K562 (cell line): ENCODE measurements around the gene STRN3. TPM values are rescaled to one million over a fixed set of nuclear protein-coding genes. Genes with fewer than 3 reads are reported as not detected.

Experiments used
- ATAC-seq: fragments of 200-7000 bp; cut with Tn5 transposase; 3 replicates; pipeline ENCODE4 v1.9.1; 2020; ENCODE audit warnings: moderate library complexity
- BruUV-seq: library from RNA; stranded (reverse); fragments of 400-500 nt; replicated peaks from 2 replicates; lab custom pipeline; 2021; lab: Mats Ljungman, UMichigan
- CTCF ChIA-PET: fragments of 300-600 bp; formaldehyde crosslinking; extraction: SDS; loops from one replicate; lab custom pipeline; 2021; ENCODE audit warnings: low intra/inter-chr PET ratio; lab: Yijun Ruan, JAX
- POLR2A ChIA-PET: fragments of 300-600, 350-650 bp; sonication (Branson Sonifier 250); formaldehyde crosslinking; extraction: SDS; loops from one replicate; lab custom pipeline; 2021; ENCODE audit warnings: antibody characterized with exemption, inconsistent platforms; lab: Yijun Ruan, JAX
- DNase-seq, 4 experiments: peaks; one replicate each; pipeline versions ENCODE4 v3.0.0 to v3.0.0-alpha.2; 2011 to 2018; ENCODE audit warnings: low spot score in 3 of 4, mixed read lengths in 3 of 4; ENCODE audit errors: extremely low read depth in 1 of 4
- FAIRE-seq: peaks from 2 replicates; lab custom pipeline; 2011; peaks lifted over from hg19 to GRCh38; lab: Jason Lieb, UNC
- H2AFZ ChIP-seq: 2 replicates; pipeline ENCODE4 v1.6.0; 2011; ENCODE audit warnings: low read depth, low read length, control low read depth, inconsistent platforms
- H3K27ac ChIP-seq: fragments of 200-600 bp; 3 replicates; pipeline ENCODE4 v1.8.0; 2011; ENCODE audit warnings: low read depth, mild to moderate bottlenecking, control low read depth, inconsistent platforms, low read length, moderate library complexity, mixed read lengths; ENCODE audit errors: extremely low read depth
- H3K27me3 ChIP-seq, 2 experiments: fragments of 300-600 bp in 1 of 2; 2 replicates in 1 of 2; 3 replicates in 1 of 2; pipeline versions ENCODE4 v1.6.0 to v1.8.0; 2011; ENCODE audit warnings: inconsistent platforms in 2 of 2, low read length in 2 of 2, mild to moderate bottlenecking in 1 of 2, mixed read lengths in 1 of 2, moderate library complexity in 1 of 2; ENCODE audit not compliant: control insufficient read depth in 2 of 2, insufficient read depth in 2 of 2
- H3K36me3 ChIP-seq: fragments of 300-600 bp; 3 replicates; pipeline ENCODE4 v1.8.0; 2011; ENCODE audit warnings: mild to moderate bottlenecking, low read length, inconsistent platforms; ENCODE audit not compliant: control insufficient read depth, insufficient read depth
- H3K4me1 ChIP-seq, 2 experiments: fragments of 200-600 bp in 1 of 2; replicated peaks in 1 of 2; 2 replicates in 1 of 2; 3 replicates in 1 of 2; pipeline versions ENCODE4 v1.5.1 to v1.8.0; 2011; ENCODE audit warnings: inconsistent platforms in 2 of 2, low read length in 2 of 2, mild to moderate bottlenecking in 1 of 2, mixed read lengths in 1 of 2, moderate library complexity in 1 of 2; ENCODE audit not compliant: control insufficient read depth in 2 of 2, insufficient read depth in 2 of 2
- H3K4me2 ChIP-seq: 2 replicates; pipeline ENCODE4 v1.6.1; 2011; ENCODE audit warnings: low read length, control low read depth, inconsistent platforms, mixed read lengths; ENCODE audit not compliant: insufficient read depth
- H3K4me3 ChIP-seq: fragments of 200-600 bp; sonication (generic), shearing (Covaris generic); 2 replicates; pipeline ENCODE4 v1.5.1; 2016; ENCODE audit warnings: control low read depth, inconsistent platforms
- H3K79me2 ChIP-seq: fragments of 200-600 bp; 3 replicates; pipeline ENCODE4 v1.8.0; 2011; ENCODE audit warnings: low read length, inconsistent platforms; ENCODE audit not compliant: control insufficient read depth, insufficient read depth
- H3K9ac ChIP-seq, 2 experiments: 2 replicates each; pipeline versions ENCODE4 v1.6.0 to v1.6.1; 2011; ENCODE audit warnings: low read depth in 2 of 2, low read length in 2 of 2, control low read depth in 1 of 2, inconsistent platforms in 1 of 2, mild to moderate bottlenecking in 1 of 2, mixed read lengths in 1 of 2; ENCODE audit not compliant: insufficient read depth in 1 of 2
- H3K9me1 ChIP-seq: one replicate; pipeline ENCODE4 v1.6.0; 2011; ENCODE audit warnings: inconsistent platforms, mild to moderate bottlenecking, low read length, moderate library complexity; ENCODE audit not compliant: control insufficient read depth, insufficient read depth
- H3K9me3 ChIP-seq: replicated peaks from 2 replicates; pipeline ENCODE4 v1.5.1; 2011; ENCODE audit warnings: low read depth, low read length, inconsistent platforms; ENCODE audit not compliant: control insufficient read depth, insufficient read depth
- H4K20me1 ChIP-seq: replicated peaks from 2 replicates; pipeline ENCODE4 v1.6.1; 2011; ENCODE audit warnings: low read length, inconsistent platforms, mixed read lengths; ENCODE audit not compliant: control insufficient read depth, insufficient read depth
- ARHGAP35 ChIP-seq: fragments of 450-650 bp; IDR thresholded peaks from 2 replicates; pipeline ENCODE4 v1.6.1; 2018; ENCODE audit not compliant: partially characterized antibody
- GTF3C2 ChIP-seq: IDR thresholded peaks from 3 replicates; pipeline ENCODE4 v1.6.1; 2011; ENCODE audit warnings: borderline replicate concordance, mild to moderate bottlenecking, moderate library complexity; ENCODE audit not compliant: insufficient read length; ENCODE audit errors: extremely low read depth
- MXI1 ChIP-seq: IDR thresholded peaks from 2 replicates; pipeline ENCODE4 v1.6.1; 2011; ENCODE audit warnings: low read depth, mild to moderate bottlenecking, improper control_type of control experiment, low read length
- NCOA2 ChIP-seq, 2 experiments: fragments of 450-650 bp; IDR thresholded peaks; 2 replicates each; pipeline ENCODE4 v1.6.1; 2018; ENCODE audit warnings: mild to moderate bottlenecking in 2 of 2, moderate library complexity in 1 of 2; ENCODE audit not compliant: partially characterized antibody in 2 of 2
- NR1H2 ChIP-seq: sonication (generic); formaldehyde crosslinking; IDR thresholded peaks from 2 replicates; pipeline ENCODE4 v1.4.0; 2020; ENCODE audit warnings: mild to moderate bottlenecking, missing genetic modification reagents
- RAD51 ChIP-seq: fragments of 450-650 bp; IDR thresholded peaks from 2 replicates; pipeline ENCODE4 v1.7.1; 2016; ENCODE audit warnings: low read depth, mild to moderate bottlenecking, borderline replicate concordance
- TOE1 ChIP-seq, 2 experiments: fragments of 450-650 bp in 1 of 2; sonication (generic) in 1 of 2; formaldehyde crosslinking in 1 of 2; IDR thresholded peaks; 2 replicates each; pipeline versions ENCODE4 v1.7.1 to v1.8.0; 2016 to 2022; ENCODE audit warnings: borderline replicate concordance in 2 of 2, mild to moderate bottlenecking in 2 of 2, antibody characterized with exemption in 1 of 2, inconsistent platforms in 1 of 2, low read depth in 1 of 2, missing genetic modification reagents in 1 of 2, moderate library complexity in 1 of 2
- WGBS: fragments of 100-300 bp; shearing (Covaris generic); methylation state at CpG from one replicate; pipeline ENCODE4 v1.1.6; 2016; ENCODE audit warnings: low coverage, mixed read lengths; ENCODE audit not compliant: insufficient coverage; ENCODE audit errors: missing lambda C conversion rate; 5-methylcytosine and 5-hydroxymethylcytosine counted together
- in situ Hi-C: fragments of 300-500 bp; cut with MboI; formaldehyde crosslinking; loops from 4 replicates; pipeline ENCODE4 v1.15.0; 2018; ENCODE audit warnings: inconsistent platforms, mixed read lengths
- intact Hi-C: fragments of 100-400 bp; cut with micrococcal nuclease; formaldehyde crosslinking; loops from 2 replicates; pipeline ENCODE4 v1.14.2; 2022
- polyA plus RNA-seq, 8 experiments: library from polyadenylated mRNA; depleted of rRNA in 4 of 8; stranded (reverse) in 5 of 8; unstranded in 3 of 8; fragments of >200 nt; fragmentation: Nextera tagmentation in 2 of 8; fragmentation: Illumina TruSeq in 1 of 8; extraction: Ambion mirVana in 2 of 8; extraction: Trizol in 1 of 8; gene quantifications; 2 replicates each; pipeline versions ENCODE4 v1.2.1 to v1.2.3, GENCODE V29; 2011 to 2014; ENCODE audit warnings: inconsistent platforms in 1 of 8, missing spikeins in 1 of 8
- total RNA-seq, 7 experiments: library from RNA; depleted of rRNA in 6 of 7; stranded (reverse); fragments of >200 nt in 6 of 7; fragmentation: Illumina TruSeq in 2 of 7; extraction: Trizol in 2 of 7; gene quantifications; 2 replicates each; pipeline versions ENCODE4 v1.2.1 to v1.2.3, GENCODE V29; 2011 to 2021; ENCODE audit warnings: low replicate concordance in 1 of 7
- TF ChIP-seq, protein P1 (sequence below): fragments of 450-650 bp; formaldehyde crosslinking; IDR thresholded peaks from 2 replicates; pipeline ENCODE4 v1.4.0; 2020; ENCODE audit warnings: mild to moderate bottlenecking, moderate library complexity
- TF ChIP-seq, protein P2 (sequence below): fragments of 450-650 bp; IDR thresholded peaks from 2 replicates; pipeline ENCODE4 v1.6.1; 2016

Gene STRN3
- total and polyA plus RNA-seq, 9 of the 15 experiments (the other 6 are each of a cell fraction or from before 2014, with no cell fraction given), result 5.9 to 29.1 (median 16.0) TPM

GRCh38 chr14:30995689-30996088 lies 30.5 kb downstream of the STRN3 start:
- TF ChIP-seq RAD51 (no peak), MXI1 (no peak), NCOA2 (IDR thresholded peaks at IDR 0.05; ENCODE audit: partially characterized antibody in 2 of 2) (no peak), GTF3C2 (no peak), TOE1 (IDR thresholded peaks at IDR 0.05; ENCODE audit: borderline replicate concordance) (no peak), TOE1 (CRISPR knock-in tag; IDR thresholded peaks at IDR 0.05; ENCODE audit: borderline replicate concordance, low read depth) (no peak), ARHGAP35 (no peak), NR1H2 (CRISPR knock-in tag) (no peak)
- TF ChIP-seq, protein P1, sequence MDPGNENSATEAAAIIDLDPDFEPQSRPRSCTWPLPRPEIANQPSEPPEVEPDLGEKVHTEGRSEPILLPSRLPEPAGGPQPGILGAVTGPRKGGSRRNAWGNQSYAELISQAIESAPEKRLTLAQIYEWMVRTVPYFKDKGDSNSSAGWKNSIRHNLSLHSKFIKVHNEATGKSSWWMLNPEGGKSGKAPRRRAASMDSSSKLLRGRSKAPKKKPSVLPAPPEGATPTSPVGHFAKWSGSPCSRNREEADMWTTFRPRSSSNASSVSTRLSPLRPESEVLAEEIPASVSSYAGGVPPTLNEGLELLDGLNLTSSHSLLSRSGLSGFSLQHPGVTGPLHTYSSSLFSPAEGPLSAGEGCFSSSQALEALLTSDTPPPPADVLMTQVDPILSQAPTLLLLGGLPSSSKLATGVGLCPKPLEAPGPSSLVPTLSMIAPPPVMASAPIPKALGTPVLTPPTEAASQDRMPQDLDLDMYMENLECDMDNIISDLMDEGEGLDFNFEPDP (CRISPR knock-in tag), result no peak
- TF ChIP-seq, protein P2, sequence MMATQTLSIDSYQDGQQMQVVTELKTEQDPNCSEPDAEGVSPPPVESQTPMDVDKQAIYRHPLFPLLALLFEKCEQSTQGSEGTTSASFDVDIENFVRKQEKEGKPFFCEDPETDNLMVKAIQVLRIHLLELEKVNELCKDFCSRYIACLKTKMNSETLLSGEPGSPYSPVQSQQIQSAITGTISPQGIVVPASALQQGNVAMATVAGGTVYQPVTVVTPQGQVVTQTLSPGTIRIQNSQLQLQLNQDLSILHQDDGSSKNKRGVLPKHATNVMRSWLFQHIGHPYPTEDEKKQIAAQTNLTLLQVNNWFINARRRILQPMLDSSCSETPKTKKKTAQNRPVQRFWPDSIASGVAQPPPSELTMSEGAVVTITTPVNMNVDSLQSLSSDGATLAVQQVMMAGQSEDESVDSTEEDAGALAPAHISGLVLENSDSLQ, result 0 out of 2 replicates have a peak, but pooled peaks have one; percentile 16
- BruUV-seq, result no TSS peak
- WGBS, result 28% methylated on average over 2 of the region's 3 CpGs
- Histone ChIP-seq H3K9ac (no peak overlapping the region), H3K9me1 (peaks cover 2% of the 10 kb centered on the region), H2AFZ (no peak overlapping the region), H3K36me3 (peaks cover 20% of the 10 kb centered on the region), H3K9me3 (peaks cover 7% of the 10 kb centered on the region; the same call in 1 of the 2 replicates), H3K27ac (peak overlapping the region; percentile 46; the same call in 1 of the 3 replicates), H3K27me3 (no peaks in the 10 kb centered on the region), H3K4me1 (no peaks in the 10 kb centered on the region; a peak in 2 of 5 replicates), H3K4me2 (no peak overlapping the region), H4K20me1 (no peaks in the 10 kb centered on the region; the same call in 1 of the 2 replicates), H3K79me2 (peaks cover 99% of the 10 kb centered on the region), H3K4me3 (no peak overlapping the region)
- in situ Hi-C loops (no loop called here), intact Hi-C loops (no loop called here)
- FAIRE-seq (peak; percentile 15), ATAC-seq (peak; percentile 29), DNase-seq (no peak)
- CTCF ChIA-PET, result no interaction called here
- POLR2A ChIA-PET, result interaction anchor here (0.8 to 1.6 kb wide), 4 partner anchors 9 to 17 kb away, joined by 3 to 9 read pairs (median 4); no protein-coding TSS in a partner anchor
